Measurements from ENCODE around the gene NCOA5.
A peak's percentile ranks its signal among the peaks of the same experiment; 100 is the strongest.

The NCOA5 gene

GRCh38 chr20:46119547-46119946, 29.8 kb upstream of the NCOA5 start:
- TF ChIP-seq, protein P1, sequence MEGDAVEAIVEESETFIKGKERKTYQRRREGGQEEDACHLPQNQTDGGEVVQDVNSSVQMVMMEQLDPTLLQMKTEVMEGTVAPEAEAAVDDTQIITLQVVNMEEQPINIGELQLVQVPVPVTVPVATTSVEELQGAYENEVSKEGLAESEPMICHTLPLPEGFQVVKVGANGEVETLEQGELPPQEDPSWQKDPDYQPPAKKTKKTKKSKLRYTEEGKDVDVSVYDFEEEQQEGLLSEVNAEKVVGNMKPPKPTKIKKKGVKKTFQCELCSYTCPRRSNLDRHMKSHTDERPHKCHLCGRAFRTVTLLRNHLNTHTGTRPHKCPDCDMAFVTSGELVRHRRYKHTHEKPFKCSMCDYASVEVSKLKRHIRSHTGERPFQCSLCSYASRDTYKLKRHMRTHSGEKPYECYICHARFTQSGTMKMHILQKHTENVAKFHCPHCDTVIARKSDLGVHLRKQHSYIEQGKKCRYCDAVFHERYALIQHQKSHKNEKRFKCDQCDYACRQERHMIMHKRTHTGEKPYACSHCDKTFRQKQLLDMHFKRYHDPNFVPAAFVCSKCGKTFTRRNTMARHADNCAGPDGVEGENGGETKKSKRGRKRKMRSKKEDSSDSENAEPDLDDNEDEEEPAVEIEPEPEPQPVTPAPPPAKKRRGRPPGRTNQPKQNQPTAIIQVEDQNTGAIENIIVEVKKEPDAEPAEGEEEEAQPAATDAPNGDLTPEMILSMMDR (conservative IDR thresholded peaks at IDR 0.05; ENCODE audit: low read depth, low read length) = no peak
- DNase-seq (ENCODE audit: low read depth) = no peak
- no peak overlapping the region for H3K4me3 ChIP-seq (ENCODE audit: low read depth, low read length)

GRCh38 chr20:46119028-46119546, 29.3 kb upstream of the NCOA5 start:
- TF ChIP-seq, protein P1 (conservative IDR thresholded peaks at IDR 0.05; ENCODE audit: low read depth, low read length) = no peak
- no peak overlapping the region for H3K4me3 ChIP-seq (ENCODE audit: low read depth, low read length)
- no peak for DNase-seq (ENCODE audit: low read depth)

DNA sequence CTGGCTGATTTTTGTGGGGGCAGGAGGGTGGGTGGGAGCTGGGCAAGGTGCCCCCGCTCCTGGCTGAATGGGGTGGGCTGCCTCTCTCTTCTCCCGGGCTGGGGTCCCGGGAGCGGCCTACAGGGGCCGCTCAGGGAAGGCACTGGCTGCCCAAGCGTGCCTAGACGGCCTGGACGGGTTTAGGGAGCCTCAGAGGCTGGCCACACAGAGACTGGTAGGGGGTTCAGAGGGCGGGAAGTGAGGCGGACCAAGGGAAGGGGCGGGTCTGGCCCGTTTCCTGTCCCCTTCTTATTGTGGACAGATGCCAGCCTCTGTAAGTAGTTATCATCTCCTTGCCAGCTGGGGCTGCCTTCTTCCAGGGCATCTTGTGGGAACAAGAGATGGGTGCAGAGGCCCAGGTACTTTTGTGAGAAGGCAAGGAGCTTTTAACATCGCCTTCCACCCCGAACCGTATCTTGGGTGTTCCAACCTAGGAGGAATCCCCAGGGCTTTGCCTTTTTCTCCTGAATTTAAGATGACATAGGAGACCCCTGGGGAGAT, 28.8 kb upstream of the NCOA5 start:
- peak overlapping the region; percentile 52 for H3K4me3 ChIP-seq (ENCODE audit: low read depth, low read length)
- TF ChIP-seq, protein P1 (conservative IDR thresholded peaks at IDR 0.05; ENCODE audit: low read depth, low read length) = no peak
- no peak for DNase-seq (ENCODE audit: low read depth)

DNA sequence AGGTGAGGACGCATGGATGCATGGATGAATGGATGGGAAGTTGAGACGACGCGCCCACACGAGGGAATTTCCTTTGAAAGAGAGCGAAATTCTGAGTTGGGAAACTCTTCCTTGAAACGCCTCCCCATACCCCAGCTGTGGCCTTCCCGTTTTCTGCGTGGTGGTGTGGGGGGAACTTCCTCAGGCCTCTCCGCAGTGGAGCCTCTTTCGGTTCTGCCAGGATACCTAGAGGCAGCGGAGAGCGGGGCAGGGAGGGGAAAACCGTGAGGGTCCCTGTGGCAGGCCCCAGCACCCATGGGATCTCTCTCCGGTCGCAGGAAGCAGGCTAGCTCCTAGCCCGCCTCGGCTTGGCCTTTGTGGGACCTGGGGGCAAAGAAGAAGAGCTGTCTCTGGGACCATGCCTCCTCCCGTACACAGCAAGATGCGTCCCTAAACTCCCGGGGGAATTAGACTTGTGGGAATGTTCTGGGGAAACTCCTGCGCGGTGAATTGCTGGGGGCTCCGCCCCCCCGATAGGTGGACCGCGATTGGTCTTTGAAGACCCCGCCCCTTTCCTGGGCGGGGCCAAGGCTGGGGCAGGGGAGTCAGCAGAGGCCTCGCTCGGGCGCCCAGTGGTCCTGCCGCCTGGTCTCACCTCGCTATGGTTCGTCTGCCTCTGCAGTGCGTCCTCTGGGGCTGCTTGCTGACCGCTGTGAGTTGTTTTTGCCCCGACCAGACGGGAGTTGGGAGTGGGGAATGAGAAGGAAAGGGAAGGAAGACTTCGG, 28.1 kb upstream of the NCOA5 start, which contains the start of gene CD40:
TSS of gene CD40 (plus strand) at position 611 of the 764 bp plus-strand sequence. CDS start at position 641, 30 bp downstream.
- TF ChIP-seq, protein P1 (conservative IDR thresholded peaks at IDR 0.05; ENCODE audit: low read depth, low read length) = no peak

DNA sequence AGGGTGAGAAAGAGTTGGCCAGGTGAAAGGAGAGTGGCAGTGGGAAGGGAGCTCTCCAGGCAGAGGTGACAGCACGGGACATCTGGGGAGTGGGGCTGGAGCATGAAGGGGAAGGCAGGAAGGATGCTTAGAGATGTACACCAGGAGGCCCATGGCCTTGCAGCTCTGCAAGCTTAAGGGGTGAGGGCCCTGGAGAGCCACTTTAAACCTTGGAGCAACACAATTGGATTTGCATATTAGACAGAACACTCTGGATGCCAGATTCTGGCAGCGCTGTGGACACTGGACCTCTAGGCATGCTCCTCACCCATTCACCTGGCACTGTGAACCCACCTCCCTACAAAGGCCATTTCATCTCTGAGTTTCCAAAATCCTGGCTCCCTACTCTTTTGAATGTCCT, 24.7 kb upstream of the NCOA5 start:
- TF ChIP-seq, protein P1 (conservative IDR thresholded peaks at IDR 0.05; ENCODE audit: low read depth, low read length) = no peak
- no peak for DNase-seq (ENCODE audit: low read depth)
- H3K4me3 ChIP-seq (ENCODE audit: low read depth, low read length) = no peak overlapping the region

More for the DNA sequence above, 28.1 kb upstream of the NCOA5 start, which contains the start of gene CD40:
- DNase-seq (ENCODE audit: low read depth) = peak; percentile 62
- peak within 1 kb of the TSS; percentile 52 for H3K4me3 ChIP-seq (ENCODE audit: low read depth, low read length)

- TF ChIP-seq, protein P1 (conservative IDR thresholded peaks at IDR 0.05; ENCODE audit: low read depth, low read length) = no peak
- H3K4me3 ChIP-seq (ENCODE audit: low read depth, low read length) = no peak overlapping the region
- no peak for DNase-seq (ENCODE audit: low read depth)
Measured at GRCh38 chr20:46113113-46113470, 23.3 kb upstream of the NCOA5 start.

All from choroid plexus epithelial cell (primary cell).